GM10847 (cell line): ENCODE data around the gene CYB561A3.

Experiments
- POLR2A ChIP-seq: IDR thresholded peaks from 2 replicates; pipeline ENCODE4 v1.6.1; 2011; ENCODE audit not compliant: insufficient read length; ENCODE audit errors: extremely low read depth

Gene CYB561A3

GRCh38 chr11:61325649-61326414 lies 35.9 kb downstream of the CYB561A3 start:
- no peak for TF ChIP-seq POLR2A

DNA sequence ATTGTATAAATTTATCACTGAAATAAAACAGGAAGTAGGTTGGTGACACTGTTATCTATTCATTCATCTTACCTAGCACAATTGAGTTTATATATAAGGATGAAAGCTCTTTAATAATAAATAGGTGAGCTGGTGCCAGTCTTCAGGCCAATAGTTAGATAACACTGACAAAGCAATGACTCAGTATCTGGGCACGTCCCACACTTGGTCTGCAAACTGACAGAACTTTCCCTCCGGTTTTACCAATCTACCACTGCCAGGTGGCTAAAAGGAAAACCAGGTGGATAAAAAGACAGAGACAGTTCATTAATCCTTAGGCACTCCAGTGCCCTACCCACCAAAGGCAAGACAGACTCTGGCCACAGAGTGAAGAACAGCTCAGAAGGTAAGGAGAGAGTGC lies 46.4 kb downstream of the CYB561A3 start:
- TF ChIP-seq POLR2A, result no peak

DNA sequence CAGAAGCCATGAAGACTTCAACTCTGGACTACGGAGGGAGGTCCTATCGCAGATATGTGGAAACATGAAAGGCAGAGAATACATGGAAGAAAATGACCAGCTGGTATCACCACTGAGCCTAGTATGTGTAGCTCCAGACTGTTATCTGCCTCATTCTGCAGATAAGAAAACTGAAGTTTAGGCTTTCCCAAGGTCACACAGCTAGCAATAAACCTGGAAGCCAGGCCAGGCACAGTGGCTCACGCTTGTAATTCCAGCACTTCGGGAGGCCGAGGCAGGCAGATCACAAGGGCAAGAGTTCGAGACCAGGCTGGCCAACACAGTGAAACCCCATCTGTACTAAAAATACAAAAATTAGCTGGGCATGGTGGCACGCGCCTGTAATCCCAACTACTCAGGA lies 50.9 kb downstream of the CYB561A3 start:
- no peak for TF ChIP-seq POLR2A

GRCh38 chr11:61309739-61310138 lies 51.9 kb downstream of the CYB561A3 start:
- no peak for TF ChIP-seq POLR2A

- TF ChIP-seq POLR2A, result no peak
These were observed 52.5 kb downstream of the CYB561A3 start for GRCh38 chr11:61309141-61309540.

DNA sequence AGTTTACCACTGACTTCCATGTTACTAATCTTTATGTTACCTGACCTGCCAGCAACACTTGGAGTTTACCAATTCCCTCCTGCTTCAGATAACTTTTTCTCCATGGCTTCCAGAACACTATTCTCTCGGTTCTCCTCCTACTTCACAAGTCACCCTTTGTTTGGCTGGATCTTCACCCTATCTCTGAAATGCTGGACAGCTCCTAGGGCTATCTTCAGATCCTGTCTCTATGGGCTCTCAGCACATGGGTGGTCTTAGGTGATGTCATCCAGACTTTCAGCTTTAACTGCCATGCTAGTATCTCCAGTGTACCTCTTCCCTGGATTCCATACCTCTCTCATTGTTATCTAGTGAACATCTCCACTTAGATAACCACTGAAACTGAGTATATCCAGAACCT lies 54.3 kb downstream of the CYB561A3 start:
- no peak for TF ChIP-seq POLR2A

GRCh38 chr11:61306221-61306620 lies 55.5 kb downstream of the CYB561A3 start:
- TF ChIP-seq POLR2A, result no peak

- TF ChIP-seq POLR2A, result no peak
These were observed 56.3 kb downstream of the CYB561A3 start for GRCh38 chr11:61305417-61305816.

DNA sequence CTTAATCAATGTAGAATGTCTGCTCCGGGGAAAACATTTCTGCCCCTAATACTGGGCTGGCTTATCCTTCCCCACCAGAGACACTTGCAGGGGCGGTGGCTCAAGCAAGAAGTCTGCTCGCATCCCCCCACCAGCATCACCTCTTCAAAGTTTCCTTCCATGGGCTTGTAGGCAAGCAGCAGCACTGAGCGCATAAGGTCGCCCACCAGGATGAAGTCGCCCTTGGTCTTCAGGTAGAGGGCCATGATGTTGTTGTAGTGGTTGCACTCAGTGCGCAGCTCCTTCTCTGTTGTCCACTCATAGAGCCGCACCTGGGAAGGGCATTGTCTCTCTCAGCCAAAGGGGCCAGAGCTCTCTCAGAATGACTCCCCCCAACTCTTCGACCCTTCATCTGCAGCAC lies 58.0 kb downstream of the CYB561A3 start:
- no peak for TF ChIP-seq POLR2A

- no peak for TF ChIP-seq POLR2A
These were observed 59.1 kb downstream of the CYB561A3 start for GRCh38 chr11:61302550-61302949.
